Cerebellar nuclear complex (tissue), 1 donor: ENCODE data around the gene TSPAN31.
"Not testable (repeated sequence)": the region's sequence is repeated elsewhere in the genome, so short reads cannot be mapped to it uniquely, and the experiment has no call there.

Experiments
- DNase-seq, 2 experiments: peaks; one replicate each; lab custom pipeline; 2025; lab: John Stamatoyannopoulos, UW

The TSPAN31 gene

GRCh38 chr12:57744777-57745484 lies at the start of gene TSPAN31:
TSS of gene TSPAN31 (plus strand) at chr12:57745039. CDS start at chr12:57745155, 116 bp downstream.
- peak; percentile 94 to 97 for DNase-seq

- DNase-seq: no peak
These were observed 48.9 kb upstream of the TSPAN31 start for GRCh38 chr12:57695770-57696432.

GRCh38 chr12:57697076-57697475 lies 47.8 kb upstream of the TSPAN31 start:
- no peak for DNase-seq

- DNase-seq: no peak
These were observed 46.4 kb upstream of the TSPAN31 start for GRCh38 chr12:57698414-57698813.

GRCh38 chr12:57700317-57700716 lies 44.5 kb upstream of the TSPAN31 start:
- no peak for DNase-seq

GRCh38 chr12:57707250-57707649 lies 37.6 kb upstream of the TSPAN31 start:
- DNase-seq: no peak

GRCh38 chr12:57708296-57708695 lies 36.5 kb upstream of the TSPAN31 start:
- no peak for DNase-seq

GRCh38 chr12:57712701-57713100 lies 32.1 kb upstream of the TSPAN31 start:
- no peak for DNase-seq

GRCh38 chr12:57713209-57713608 lies 31.6 kb upstream of the TSPAN31 start:
- no peak for DNase-seq

- not testable (repeated sequence) for DNase-seq
These were observed 29.6 kb upstream of the TSPAN31 start for GRCh38 chr12:57715036-57715748.

- DNase-seq: no peak
These were observed 29.1 kb upstream of the TSPAN31 start for GRCh38 chr12:57715786-57716185.

- no peak for DNase-seq
These were observed 28.5 kb upstream of the TSPAN31 start for GRCh38 chr12:57716305-57716704.

GRCh38 chr12:57717131-57717530 lies 27.7 kb upstream of the TSPAN31 start:
- DNase-seq: no peak

GRCh38 chr12:57717846-57718640 lies 26.8 kb upstream of the TSPAN31 start:
- no peak for DNase-seq

- no peak for DNase-seq
These were observed 26.0 kb upstream of the TSPAN31 start for GRCh38 chr12:57718641-57719528.

- DNase-seq: no peak
These were observed 24.8 kb upstream of the TSPAN31 start for GRCh38 chr12:57719777-57720605.

- DNase-seq: no peak
These were observed 23.9 kb upstream of the TSPAN31 start for GRCh38 chr12:57720606-57721595.

GRCh38 chr12:57721846-57722608 lies 22.8 kb upstream of the TSPAN31 start:
- DNase-seq: not testable (repeated sequence)
